H1 (cell line): ENCODE data around the gene UBP1. TPM values are rescaled to one million over a fixed set of nuclear protein-coding genes. Genes with fewer than 3 reads are reported as not detected.

Source experiments
- ASH2L ChIP-seq: fragments of 200-600, 300-600 bp; sonication (generic); IDR thresholded peaks from one replicate; pipeline ENCODE4 v1.7.1; 2017; ENCODE audit warnings: low read length
- FOSL1 ChIP-seq: IDR thresholded peaks from 2 replicates; pipeline ENCODE4 v1.6.1; 2011; ENCODE audit warnings: mild to moderate bottlenecking, low read depth, low read length, moderate library complexity; ENCODE audit not compliant: insufficient read depth
- NANOG ChIP-seq: IDR thresholded peaks from 2 replicates; pipeline ENCODE4 v1.6.1; 2011; ENCODE audit warnings: low read length, low read depth, mild to moderate bottlenecking, inconsistent platforms; ENCODE audit not compliant: insufficient read depth, poor library complexity, severe bottlenecking
- POU5F1 ChIP-seq: IDR thresholded peaks from 2 replicates; pipeline ENCODE4 v1.6.1; 2011; ENCODE audit warnings: low read depth, mild to moderate bottlenecking, low read length, moderate library complexity
- RBBP5 ChIP-seq: IDR thresholded peaks from 2 replicates; pipeline ENCODE4 v1.7.1; 2012; ENCODE audit warnings: low read depth, mild to moderate bottlenecking, inconsistent platforms, low read length, moderate library complexity, borderline replicate concordance
- YY1 ChIP-seq: IDR thresholded peaks from 2 replicates; pipeline ENCODE4 v1.6.1; 2011; ENCODE audit warnings: low read depth, mild to moderate bottlenecking, low read length
- polyA plus RNA-seq, 7 experiments: library from polyadenylated mRNA; depleted of rRNA in 3 of 7; stranded (reverse) in 5 of 7; unstranded in 2 of 7; fragments of >200 nt in 5 of 7; fragments of 200-250 nt in 2 of 7; gene quantifications; 1 replicate in 5 of 7; 2 replicates in 1 of 7; 4 replicates in 1 of 7; pipeline versions ENCODE4 v1.2.1 to v1.2.3, GENCODE V29; 2011 to 2013; ENCODE audit warnings: missing spikeins in 2 of 7, mixed read lengths in 2 of 7
- total RNA-seq: library from RNA; stranded (reverse); fragmentation: NEBNext Ultra II Directional; extraction: Animal tissue kit (Norgen Biotek cat#: 25700); gene quantifications from 2 replicates; pipeline ENCODE4 v1.2.1, GENCODE V29; 2021

UBP1 gene
- total and polyA plus RNA-seq, 2 of the 8 experiments (the other 6 are each of a cell fraction or from before 2014, with no cell fraction given) = 47.3 to 71.9 TPM

- TF ChIP-seq RBBP5 = no peak
- no peak for TF ChIP-seq ASH2L
- TF ChIP-seq POU5F1 = no peak
- no peak for TF ChIP-seq YY1
- no peak for TF ChIP-seq NANOG
- TF ChIP-seq FOSL1 = no peak
- TF ChIP-seq, all 59 proteins: peak for 0
These were observed 36.4 kb downstream of the UBP1 start (continued) for GRCh38 chr3:33403756-33404155.
